ENCODE results near the gene DOCK10.

Gene DOCK10

DNA sequence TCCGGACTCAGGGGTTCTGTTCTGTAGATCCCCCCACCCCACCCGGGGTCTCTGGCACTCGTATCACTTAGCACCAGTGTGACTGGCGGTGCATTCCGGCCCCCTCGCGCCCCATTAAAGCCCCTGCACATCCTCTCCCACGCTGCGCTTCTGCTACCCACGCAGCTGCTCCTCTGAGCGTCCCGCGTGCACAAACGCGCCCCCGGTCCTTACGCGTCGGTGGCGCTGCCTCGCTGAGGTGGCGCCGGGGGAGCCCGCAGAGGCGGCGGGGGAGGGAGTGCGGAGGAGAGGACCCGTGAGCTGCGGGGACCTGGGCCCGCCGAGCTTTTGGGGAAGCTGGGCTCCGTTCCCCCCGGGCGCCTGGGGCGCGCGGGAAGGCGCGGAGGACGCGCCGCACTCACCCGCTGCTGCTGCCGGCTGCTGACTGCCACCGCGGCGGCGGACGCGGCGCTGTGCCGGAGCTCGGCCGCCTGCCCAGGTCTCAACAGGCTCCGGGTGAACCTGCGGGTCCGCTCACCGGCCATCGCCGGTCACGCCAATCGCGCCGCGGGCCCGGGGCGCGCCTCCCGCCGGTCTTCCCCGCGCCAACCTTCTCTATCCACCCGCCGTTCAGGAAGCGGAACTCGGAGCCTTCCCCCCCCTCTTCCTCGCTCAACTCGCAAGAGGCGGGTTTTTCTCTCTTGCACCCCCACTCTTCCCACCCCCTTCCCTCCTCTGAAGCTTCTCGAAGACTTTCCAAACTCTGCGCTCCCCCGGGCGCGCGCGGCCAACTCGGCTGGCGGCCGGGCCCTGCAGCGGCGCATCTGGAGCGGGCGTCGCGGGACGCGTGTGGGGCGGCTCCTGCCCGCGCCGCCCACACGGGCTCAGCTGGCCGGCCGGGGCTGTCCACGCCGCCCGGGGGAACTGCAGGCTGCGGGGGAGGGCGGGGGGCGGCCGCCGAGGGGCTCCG is at the start of gene DOCK10:
TSS of gene DOCK10 (minus strand) at position 618 of the 949 bp plus-strand sequence. CDS start at position 524, 94 bp downstream.
- TF ChIP-seq, protein P1, sequence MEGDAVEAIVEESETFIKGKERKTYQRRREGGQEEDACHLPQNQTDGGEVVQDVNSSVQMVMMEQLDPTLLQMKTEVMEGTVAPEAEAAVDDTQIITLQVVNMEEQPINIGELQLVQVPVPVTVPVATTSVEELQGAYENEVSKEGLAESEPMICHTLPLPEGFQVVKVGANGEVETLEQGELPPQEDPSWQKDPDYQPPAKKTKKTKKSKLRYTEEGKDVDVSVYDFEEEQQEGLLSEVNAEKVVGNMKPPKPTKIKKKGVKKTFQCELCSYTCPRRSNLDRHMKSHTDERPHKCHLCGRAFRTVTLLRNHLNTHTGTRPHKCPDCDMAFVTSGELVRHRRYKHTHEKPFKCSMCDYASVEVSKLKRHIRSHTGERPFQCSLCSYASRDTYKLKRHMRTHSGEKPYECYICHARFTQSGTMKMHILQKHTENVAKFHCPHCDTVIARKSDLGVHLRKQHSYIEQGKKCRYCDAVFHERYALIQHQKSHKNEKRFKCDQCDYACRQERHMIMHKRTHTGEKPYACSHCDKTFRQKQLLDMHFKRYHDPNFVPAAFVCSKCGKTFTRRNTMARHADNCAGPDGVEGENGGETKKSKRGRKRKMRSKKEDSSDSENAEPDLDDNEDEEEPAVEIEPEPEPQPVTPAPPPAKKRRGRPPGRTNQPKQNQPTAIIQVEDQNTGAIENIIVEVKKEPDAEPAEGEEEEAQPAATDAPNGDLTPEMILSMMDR (conservative IDR thresholded peaks at IDR 0.05; ENCODE audit: low read length): no peak
- DNase-seq (ENCODE audit: low read depth): peak; percentile 77
- peak within 1 kb of the TSS; percentile 78 for H3K4me3 ChIP-seq (ENCODE audit: low read length)

DNA sequence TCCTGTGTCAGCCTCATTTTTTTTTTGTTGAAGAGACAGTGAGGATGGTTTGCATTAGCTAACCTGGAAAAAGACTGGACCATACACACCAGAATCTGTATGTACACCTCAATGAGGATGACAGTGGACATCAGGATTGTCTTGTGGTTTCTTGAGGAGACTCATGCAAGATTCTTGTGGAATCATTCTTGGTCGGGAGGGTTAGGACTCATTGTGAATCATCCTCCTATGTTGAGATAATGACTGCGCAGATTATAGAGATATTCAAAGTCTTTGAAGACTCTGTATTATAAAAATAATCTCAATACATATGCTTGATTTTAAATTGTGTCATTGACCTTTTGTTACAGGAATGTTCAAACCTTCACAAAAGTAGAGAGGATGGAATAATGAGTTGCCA is 49.1 kb upstream of the DOCK10 start:
- H3K4me3 ChIP-seq (ENCODE audit: low read length): no peak overlapping the region
- DNase-seq (ENCODE audit: low read depth): peak; percentile 92
- TF ChIP-seq, protein P1 (conservative IDR thresholded peaks at IDR 0.05; ENCODE audit: low read length): no peak

DNA sequence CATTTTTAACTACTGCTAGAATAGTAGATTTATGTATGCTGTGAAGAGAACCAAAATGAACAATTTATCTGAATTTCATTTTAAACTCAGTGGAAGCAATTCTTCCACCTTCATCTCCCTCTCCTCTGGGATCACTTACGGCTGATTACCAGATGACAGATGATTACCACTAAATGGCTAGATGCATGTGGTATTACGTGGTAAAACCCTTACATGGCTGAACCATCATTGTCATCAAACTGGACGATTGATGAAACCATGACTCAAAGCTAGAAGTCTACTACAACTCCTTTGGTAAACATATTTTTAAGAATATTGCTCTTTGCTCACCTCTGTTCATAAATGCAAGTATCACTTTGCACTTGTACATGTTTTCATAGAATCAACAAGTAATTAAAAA is 48.5 kb upstream of the DOCK10 start:
- DNase-seq (ENCODE audit: low read depth): peak; percentile 72
- TF ChIP-seq, protein P1 (conservative IDR thresholded peaks at IDR 0.05; ENCODE audit: low read length): no peak
- no peak overlapping the region for H3K4me3 ChIP-seq (ENCODE audit: low read length)

DNA sequence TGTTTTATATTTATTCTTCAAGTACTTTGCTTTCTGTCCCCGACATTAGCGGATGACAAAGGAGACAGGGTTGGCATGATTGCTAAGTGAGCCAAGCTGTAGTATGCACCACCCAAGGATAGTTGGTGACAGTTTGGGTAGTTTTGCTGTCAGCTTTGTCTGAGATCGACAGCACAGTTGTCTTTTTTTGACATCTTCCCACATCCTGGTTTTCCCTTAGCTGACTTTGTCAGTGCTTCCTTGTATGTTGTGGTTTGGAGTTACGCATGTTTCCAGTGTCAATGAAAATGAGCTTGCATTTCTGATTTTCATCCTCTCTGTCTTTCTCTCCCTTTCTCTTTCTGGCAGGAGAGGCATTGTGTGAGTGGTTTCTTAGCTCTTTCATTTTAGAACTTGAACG is 44.6 kb upstream of the DOCK10 start:
- TF ChIP-seq, protein P1 (conservative IDR thresholded peaks at IDR 0.05; ENCODE audit: low read length): no peak
- no peak for DNase-seq (ENCODE audit: low read depth)
- H3K4me3 ChIP-seq (ENCODE audit: low read length): no peak overlapping the region

DNA sequence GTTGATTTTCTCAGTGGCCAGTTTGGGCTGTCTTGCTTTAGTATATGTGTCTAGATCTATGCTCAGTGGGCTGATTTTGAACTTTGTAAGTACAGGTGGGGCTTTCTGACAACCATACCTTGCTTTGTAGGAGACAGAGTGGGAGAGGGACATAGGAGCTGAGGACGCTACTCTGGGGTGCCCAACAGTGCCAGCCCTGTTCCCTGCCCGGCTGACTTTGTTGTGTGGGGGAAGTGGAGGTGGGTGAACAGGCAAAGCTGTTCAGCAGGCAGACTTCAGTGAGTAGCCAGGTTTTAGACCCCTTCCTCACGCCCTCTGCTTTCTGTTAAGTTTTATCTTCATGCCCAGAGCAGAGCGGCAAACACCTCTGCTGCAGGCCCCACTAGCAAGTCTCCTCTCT is 44.2 kb upstream of the DOCK10 start:
- no peak for DNase-seq (ENCODE audit: low read depth)
- H3K4me3 ChIP-seq (ENCODE audit: low read length): no peak overlapping the region
- TF ChIP-seq, protein P1 (conservative IDR thresholded peaks at IDR 0.05; ENCODE audit: low read length): no peak

DNA sequence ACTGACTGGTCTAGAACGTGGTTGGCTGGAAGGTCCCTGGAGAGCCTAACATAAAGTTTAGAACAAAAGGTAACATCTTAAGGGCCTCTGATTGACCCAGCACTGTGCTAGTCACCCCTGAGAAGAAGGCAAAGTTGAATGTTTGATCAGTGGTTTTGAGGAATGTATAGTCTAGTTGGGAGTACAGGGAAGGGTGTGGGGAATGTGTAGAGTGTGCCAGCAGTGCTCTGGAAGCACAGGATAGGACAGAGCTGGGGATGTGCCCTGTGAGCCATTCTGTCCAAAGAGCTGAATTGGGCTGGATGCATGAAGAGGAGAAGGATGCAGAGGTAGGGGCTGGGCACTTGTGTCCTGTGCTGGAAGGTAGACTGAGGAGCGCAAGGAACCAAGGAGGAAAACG is 41.0 kb upstream of the DOCK10 start:
- DNase-seq (ENCODE audit: low read depth): no peak
- TF ChIP-seq, protein P1 (conservative IDR thresholded peaks at IDR 0.05; ENCODE audit: low read length): no peak
- H3K4me3 ChIP-seq (ENCODE audit: low read length): no peak overlapping the region

DNA sequence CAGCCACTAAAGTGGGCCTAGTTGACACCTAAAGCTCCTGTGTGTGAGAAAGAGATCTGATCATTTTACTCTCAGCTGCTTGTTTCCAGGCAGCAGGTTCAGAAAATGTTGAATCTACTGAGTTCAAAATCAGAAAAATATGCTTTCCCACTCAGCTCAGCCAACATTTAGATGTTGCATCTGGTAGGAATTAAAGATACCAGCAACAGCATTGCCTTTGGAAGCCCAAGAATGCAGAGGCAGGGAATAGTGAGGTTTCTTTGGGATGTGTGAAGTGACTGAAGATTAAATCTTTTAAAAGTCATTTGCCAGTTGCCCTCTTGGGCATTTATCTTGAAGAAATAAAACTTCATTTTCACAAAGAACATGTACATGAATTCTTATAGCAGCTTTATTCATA is 33.9 kb upstream of the DOCK10 start:
- no peak overlapping the region for H3K4me3 ChIP-seq (ENCODE audit: low read length)
- TF ChIP-seq, protein P1 (conservative IDR thresholded peaks at IDR 0.05; ENCODE audit: low read length): no peak
- peak; percentile 93 for DNase-seq (ENCODE audit: low read depth)
